HL-60 (cell line): ENCODE data around the gene ANAPC1.
"Not testable (repeated sequence)": the region's sequence is repeated elsewhere in the genome, so short reads cannot be mapped to it uniquely, and the experiment has no call there.

ENCODE experiments used
- CTCF ChIP-seq: IDR thresholded peaks from one replicate; pipeline ENCODE4 v1.5.1; 2011; ENCODE audit warnings: low read length, control low read depth, inconsistent platforms; ENCODE audit not compliant: insufficient read depth
- GABPA ChIP-seq: IDR thresholded peaks from 2 replicates; pipeline ENCODE4 v1.6.1; 2012; ENCODE audit warnings: low read depth
- POLR2AphosphoS5 ChIP-seq: IDR thresholded peaks from 2 replicates; pipeline ENCODE4 v1.6.1; 2012; ENCODE audit warnings: low read depth
- SPI1 ChIP-seq: IDR thresholded peaks from 2 replicates; pipeline ENCODE4 v1.6.1; 2012; ENCODE audit warnings: low read depth, mild to moderate bottlenecking, borderline replicate concordance
- TF ChIP-seq, protein P1 (sequence below): IDR thresholded peaks from 2 replicates; pipeline ENCODE4 v1.6.1; 2012; ENCODE audit warnings: low read depth; ENCODE audit not compliant: insufficient replicate concordance

- TF ChIP-seq CTCF, GABPA, POLR2AphosphoS5, SPI1: not testable (repeated sequence)
- TF ChIP-seq, protein P1, sequence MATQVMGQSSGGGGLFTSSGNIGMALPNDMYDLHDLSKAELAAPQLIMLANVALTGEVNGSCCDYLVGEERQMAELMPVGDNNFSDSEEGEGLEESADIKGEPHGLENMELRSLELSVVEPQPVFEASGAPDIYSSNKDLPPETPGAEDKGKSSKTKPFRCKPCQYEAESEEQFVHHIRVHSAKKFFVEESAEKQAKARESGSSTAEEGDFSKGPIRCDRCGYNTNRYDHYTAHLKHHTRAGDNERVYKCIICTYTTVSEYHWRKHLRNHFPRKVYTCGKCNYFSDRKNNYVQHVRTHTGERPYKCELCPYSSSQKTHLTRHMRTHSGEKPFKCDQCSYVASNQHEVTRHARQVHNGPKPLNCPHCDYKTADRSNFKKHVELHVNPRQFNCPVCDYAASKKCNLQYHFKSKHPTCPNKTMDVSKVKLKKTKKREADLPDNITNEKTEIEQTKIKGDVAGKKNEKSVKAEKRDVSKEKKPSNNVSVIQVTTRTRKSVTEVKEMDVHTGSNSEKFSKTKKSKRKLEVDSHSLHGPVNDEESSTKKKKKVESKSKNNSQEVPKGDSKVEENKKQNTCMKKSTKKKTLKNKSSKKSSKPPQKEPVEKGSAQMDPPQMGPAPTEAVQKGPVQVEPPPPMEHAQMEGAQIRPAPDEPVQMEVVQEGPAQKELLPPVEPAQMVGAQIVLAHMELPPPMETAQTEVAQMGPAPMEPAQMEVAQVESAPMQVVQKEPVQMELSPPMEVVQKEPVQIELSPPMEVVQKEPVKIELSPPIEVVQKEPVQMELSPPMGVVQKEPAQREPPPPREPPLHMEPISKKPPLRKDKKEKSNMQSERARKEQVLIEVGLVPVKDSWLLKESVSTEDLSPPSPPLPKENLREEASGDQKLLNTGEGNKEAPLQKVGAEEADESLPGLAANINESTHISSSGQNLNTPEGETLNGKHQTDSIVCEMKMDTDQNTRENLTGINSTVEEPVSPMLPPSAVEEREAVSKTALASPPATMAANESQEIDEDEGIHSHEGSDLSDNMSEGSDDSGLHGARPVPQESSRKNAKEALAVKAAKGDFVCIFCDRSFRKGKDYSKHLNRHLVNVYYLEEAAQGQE: not testable (repeated sequence)
Measured at GRCh38 chr2:111747410-111748115, 136.4 kb downstream of the ANAPC1 start.
